SHP77 treated with DMSO at 0.1 percent for 48 hours (cell line): ENCODE data around the gene SLC39A11.
"Not testable (repeated sequence)": the region's sequence is repeated elsewhere in the genome, so short reads cannot be mapped to it uniquely, and the experiment has no call there.

Experiments
- DNase-seq: peaks from one replicate; lab custom pipeline; 2025; lab: John Stamatoyannopoulos, UW

The SLC39A11 gene

DNA sequence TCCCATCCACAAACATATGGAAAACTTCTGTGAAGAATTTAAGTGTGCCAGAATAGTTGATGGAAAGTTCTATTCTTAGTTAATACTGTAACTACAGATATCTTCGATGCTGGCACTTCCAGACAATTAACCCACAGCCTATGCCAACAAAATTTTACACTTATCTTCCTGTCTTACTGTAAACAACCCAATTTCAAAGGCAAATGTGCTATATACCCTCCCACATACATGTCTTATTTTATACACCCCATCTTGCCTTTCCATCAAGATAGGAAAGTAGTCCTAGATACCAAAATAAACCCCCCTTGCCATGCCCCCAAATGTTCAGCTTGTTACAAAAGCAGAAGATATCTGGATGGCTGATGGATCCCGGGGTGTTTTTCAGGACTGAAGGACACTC is 306.3 kb downstream of the SLC39A11 start:
- no peak for DNase-seq

- DNase-seq: no peak
Measured at GRCh38 chr17:72782985-72783701, 309.3 kb downstream of the SLC39A11 start.

DNA sequence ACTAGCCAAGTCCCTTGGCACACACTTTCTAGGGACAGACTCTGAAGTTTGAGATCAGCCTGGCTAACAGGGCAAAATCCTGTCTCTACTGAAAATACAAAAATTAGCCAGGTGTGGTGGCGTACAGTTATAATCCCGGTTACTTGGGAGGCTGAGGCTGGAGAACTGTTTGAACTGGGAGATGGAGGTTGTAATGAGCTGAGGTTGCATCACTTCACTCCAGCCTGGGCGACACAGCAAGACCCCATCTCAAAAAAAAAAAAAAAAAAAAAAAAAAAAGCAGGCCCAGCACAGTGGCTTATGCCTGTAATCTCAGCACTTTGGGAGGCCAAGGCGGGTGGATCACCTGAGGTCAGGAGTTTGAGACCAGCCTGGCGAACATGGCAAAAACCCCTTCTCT is 310.1 kb downstream of the SLC39A11 start:
- DNase-seq: not testable (repeated sequence)

DNA sequence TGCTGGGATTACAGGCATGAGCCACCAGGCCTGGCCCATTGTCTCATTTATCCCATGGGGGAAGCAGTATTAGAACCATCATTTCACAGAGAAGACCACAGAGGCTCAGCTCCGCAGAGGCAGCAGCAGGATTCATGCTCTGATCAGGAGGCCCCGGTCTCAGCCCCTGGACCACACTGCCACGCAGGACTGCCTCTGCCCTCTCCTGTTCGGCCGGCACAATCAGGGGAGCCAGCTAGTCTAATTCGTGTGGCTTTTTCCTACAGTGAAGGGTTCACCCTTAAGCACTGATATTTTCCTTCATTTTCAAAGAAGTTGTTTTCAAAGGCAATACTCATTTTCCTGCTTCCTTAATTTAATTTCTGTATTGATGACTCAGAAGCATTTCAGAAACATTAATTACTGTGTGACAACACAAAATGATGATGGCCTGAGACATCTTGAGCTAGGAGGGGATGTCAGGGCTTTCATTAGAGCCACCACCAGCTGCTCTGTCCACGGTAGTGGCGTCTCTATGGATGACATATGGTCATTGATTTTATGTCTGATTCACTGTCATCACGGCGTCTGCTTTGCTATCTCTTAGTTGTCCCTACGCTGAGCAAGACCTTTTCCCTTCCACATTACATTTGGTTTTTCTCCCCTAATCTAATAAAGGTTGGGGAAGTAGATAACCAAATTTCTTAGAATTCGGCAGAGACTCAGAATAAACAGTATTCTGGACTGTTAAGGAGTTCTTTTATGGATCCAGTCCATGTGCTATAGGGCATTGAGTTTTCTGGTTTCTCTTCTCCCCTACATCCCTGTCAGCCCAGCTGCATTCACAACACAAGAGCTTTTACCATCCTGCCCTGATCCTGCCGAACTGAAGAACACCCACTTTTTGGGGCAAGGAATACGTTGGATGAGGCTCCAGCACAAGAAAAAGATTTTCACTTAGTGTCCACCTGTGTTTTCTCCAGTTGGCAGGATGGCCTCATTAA is 314.0 kb downstream of the SLC39A11 start:
- no peak for DNase-seq

GRCh38 chr17:72775919-72776318 is 316.6 kb downstream of the SLC39A11 start:
- no peak for DNase-seq

GRCh38 chr17:72775237-72775636 is 317.3 kb downstream of the SLC39A11 start:
- no peak for DNase-seq

DNA sequence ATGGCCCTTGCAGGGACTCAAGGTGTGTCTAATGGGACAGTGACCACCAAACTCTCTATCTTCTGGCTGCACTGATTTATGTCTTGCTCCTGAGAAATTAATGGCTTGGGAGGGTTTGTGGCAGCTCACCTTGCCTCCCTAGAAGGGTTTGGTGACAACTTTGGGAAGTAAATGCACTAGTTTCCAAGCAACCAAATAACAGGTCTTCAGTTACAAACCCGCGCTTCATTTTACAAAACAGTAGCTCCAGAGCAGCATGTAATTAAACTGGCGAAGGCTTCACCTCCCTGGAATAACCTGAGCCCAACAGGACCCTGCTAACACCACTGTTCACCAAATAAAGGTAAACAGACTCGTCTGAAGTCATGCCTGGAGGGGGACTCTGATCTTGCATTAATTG is 318.3 kb downstream of the SLC39A11 start:
- no peak for DNase-seq

- not testable (repeated sequence) for DNase-seq
Measured at GRCh38 chr17:72773225-72773624, 319.3 kb downstream of the SLC39A11 start.

DNA sequence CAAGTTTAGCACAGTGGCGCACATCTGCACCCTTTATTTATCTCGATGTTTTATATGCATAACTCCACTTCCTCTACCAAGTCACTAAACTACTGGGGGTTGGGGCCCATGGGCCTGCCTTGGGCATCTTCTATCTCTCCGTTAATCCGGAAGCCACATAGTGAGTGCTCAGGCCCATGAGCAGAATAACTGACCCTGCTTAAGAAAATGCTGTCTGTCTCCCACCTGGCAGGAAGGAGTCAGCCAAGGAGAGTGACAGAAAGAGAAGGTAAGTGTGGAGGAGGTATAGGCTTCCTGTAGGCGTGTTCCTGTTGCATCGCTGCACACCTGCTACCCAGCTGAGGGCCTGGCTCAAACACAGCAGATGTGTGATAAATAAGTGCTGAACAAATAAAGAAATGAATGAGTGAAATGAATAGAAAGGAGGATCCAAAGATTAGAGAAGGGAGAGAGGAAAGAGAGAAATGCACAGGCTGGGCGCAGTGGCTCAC is 320.1 kb downstream of the SLC39A11 start:
- DNase-seq: no peak

DNA sequence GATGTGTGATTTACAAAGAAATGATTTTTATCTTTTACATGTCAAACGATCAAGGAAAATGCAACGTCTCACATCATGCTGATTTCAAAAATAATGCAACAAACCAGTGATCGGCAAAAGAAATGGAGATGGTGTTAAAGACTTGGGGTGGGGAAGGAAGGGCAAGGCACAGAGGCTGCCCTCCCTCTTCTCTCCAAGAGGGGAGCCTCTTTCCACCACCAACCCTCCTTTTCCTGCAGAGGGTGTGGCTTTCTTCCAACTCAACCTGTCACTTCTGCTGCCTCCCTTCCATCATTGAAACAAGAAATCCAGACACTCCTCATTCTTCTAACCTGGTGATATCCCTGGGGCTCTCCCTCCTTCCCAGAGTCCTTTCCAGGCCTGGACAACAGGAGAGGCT is 320.8 kb downstream of the SLC39A11 start:
- DNase-seq: no peak

DNA sequence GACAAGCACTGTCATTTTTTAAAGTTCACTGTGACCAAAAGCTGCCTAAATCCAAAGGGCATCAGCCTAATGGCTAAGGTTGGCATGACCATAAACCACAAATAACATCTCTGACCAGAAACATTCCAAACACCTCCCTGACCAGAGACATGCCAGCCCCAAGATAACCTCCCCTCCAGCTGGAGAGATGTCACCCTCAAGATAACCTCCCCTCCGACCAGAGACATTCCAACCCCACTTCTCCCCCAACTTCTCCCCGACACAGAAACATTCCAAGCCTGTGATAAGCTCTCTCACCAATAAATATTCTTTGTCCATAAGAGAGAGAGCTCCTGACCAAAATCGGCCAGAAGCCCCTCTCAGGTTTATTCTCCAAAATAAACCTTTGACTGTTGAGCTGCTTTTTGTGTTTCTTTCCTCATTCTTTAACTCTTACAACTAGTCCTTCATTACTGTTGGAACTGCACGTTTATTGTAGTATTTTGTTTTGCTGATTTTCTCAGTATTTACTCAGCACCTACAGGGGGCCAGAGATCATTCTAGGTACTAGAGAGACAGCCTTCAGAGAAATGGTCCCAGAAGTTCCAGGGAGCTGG is 325.6 kb downstream of the SLC39A11 start:
- DNase-seq: no peak

DNA sequence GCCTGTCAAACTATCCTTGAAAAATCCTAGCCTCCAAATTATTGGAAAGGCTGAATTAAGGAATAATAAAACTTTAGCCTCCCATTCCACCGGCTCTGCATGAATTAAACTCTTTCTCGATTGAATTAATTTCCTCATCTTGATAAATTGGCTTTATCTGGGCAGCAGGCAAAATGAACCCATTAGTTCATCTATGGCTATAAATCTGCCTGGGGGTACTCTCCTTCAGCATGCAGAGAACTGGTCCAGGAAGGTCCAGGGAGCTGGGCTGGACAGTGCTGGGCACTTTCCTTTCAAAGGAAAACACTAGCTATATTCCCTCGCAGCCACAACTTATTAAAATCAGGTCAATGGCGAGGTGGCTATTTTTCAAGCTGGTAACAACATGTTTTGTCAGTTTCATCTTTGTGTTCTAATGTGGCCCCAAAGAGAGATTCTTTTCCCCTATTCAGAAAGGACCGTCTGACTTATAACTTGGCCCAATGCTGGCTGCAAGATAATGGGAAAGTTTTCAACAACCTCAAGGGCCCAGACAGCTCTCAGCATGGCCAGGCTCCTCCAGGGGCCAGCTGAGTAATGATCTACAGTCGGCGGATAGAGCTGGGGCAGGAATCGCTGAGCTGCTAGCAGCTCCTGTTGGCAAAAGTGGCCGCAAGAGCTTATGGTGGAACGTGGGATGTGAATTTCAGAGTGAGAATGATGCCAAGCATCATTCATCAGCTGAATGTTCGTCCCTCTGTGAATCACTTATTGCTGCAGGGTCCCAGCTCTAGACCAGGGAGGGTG is 326.9 kb downstream of the SLC39A11 start:
- no peak for DNase-seq

GRCh38 chr17:72764632-72765041 is 327.9 kb downstream of the SLC39A11 start:
- no peak for DNase-seq

- no peak for DNase-seq
Measured at GRCh38 chr17:72763981-72764380, 328.5 kb downstream of the SLC39A11 start.

DNA sequence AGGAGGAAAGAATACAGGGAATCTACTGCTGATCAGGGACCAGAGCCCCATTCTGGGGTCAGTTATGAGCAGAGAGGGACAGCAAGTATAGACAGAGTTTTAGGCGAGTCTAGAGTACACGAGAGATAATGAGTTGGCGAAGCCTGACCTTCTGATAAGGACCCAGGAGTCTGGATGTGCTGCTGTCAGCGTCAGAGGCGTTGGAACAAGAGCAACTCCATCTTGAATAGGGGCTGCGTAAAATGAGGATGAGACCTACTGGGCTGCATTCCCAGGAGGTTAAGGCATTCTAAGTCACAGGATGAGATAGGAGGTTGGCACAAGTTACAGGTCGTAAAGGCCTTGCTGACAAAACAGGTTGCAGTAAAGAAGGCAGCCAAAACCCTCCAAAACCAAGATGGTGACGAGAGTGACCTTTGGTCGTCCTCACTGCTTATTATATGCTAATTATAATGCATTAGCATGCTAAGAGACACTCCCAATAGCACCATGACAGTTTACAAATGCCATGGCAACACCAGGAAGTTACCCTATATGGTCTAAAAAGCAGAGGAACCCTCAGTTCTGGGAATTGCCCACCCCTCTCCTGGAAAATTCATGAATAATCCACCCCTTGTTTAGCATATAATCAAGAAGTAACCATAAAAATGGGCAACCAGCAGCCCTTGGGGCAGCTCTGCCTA is 330.5 kb downstream of the SLC39A11 start:
- not testable (repeated sequence) for DNase-seq

GRCh38 chr17:72761431-72761830 is 331.1 kb downstream of the SLC39A11 start:
- no peak for DNase-seq

DNA sequence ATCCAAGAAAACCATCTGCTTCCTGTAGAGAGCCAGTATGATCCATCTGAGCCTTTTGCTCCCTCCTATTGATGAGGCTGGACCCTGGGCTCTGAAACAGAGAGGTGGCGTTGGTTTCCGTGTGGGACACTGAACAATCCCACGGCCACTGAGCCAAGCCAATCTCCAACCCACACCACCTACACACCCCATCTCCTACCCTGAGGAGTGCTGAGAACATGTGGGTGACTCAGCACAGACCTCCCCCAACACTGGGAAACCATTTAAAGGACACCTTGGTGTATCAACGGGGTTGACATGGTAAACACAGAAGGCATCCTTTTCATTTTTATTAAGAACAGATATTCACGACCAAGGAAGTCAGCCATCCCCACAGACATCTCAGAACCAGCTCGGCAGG is 332.1 kb downstream of the SLC39A11 start:
- no peak for DNase-seq

GRCh38 chr17:72759301-72759700 is 333.2 kb downstream of the SLC39A11 start:
- DNase-seq: no peak

DNA sequence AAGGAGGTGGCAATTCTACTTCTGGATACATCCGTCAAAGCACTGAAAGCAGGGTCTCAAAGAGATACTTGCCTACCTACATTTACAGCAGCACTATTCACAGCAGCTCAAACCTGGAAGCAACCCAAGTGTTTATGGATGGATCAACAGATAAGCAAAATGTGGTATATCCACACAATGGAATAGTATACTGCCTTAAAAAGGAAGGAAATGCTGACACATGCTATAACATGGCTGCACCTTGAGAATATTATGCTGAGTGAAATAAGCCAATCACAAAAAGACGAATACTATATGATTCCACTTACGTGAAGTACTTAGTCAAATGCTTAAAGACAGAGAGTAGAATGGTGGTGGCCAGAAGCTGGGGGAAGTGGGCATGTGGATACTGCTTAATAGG is 336.2 kb downstream of the SLC39A11 start:
- DNase-seq: no peak

DNA sequence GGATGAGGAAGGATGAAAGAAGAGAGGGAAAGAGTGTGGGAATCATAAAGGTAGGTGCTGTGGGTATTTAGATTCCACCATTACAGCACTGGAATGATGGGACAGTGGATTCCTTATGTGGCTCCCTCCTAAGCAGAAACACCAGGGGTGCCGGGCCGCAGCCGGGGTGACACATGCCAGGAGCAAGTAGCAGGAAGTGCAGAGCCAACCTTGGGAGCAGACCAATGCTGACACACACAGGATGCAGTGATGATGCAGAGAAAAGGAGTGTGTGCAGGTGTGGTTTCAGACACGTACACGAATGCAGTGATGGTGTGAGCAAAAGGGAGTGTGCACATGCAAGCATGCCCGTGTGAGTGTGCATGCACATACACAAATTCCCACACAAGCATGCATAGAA is 338.0 kb downstream of the SLC39A11 start:
- no peak for DNase-seq

- no peak for DNase-seq
Measured at GRCh38 chr17:72751746-72752145, 340.7 kb downstream of the SLC39A11 start.
